GM21390 (cell line): ENCODE data around the gene USP9Y.
A peak's percentile ranks its signal among the peaks of the same experiment; 100 is the strongest.
"Not testable (repeated sequence)": the region's sequence is repeated elsewhere in the genome, so short reads cannot be mapped to it uniquely, and the experiment has no call there.

Source experiments
- ATAC-seq: cut with Tn5 transposase; IDR thresholded peaks from one replicate; pipeline ENCODE4 v1.9.1; 2021; ENCODE audit not compliant: unreplicated experiment

The USP9Y gene

GRCh38 chrY:12701181-12701695, at the start of gene USP9Y:
USP9Y (plus strand) TSS chrY:12701231; CDS start chrY:12709448, 8,217 bp downstream.
- no peak for ATAC-seq

- ATAC-seq, result no peak
Observed at GRCh38 chrY:12651621-12652036, 49.4 kb upstream of the USP9Y start.

- peak; percentile 59 for ATAC-seq
Observed at GRCh38 chrY:12661745-12662681, 39.0 kb upstream of the USP9Y start.

GRCh38 chrY:12662745-12663591, 38.1 kb upstream of the USP9Y start:
- ATAC-seq, result peak; percentile 57

GRCh38 chrY:12663845-12664244, 37.2 kb upstream of the USP9Y start:
- ATAC-seq, result not testable (repeated sequence)

GRCh38 chrY:12678111-12678510, 22.9 kb upstream of the USP9Y start:
- ATAC-seq, result no peak

GRCh38 chrY:12681535-12681934, 19.5 kb upstream of the USP9Y start:
- ATAC-seq, result no peak

GRCh38 chrY:12688337-12688736, 12.7 kb upstream of the USP9Y start:
- no peak for ATAC-seq

GRCh38 chrY:12700087-12700486, 944 bp upstream of the USP9Y start:
- no peak for ATAC-seq

- ATAC-seq, result no peak
Observed at GRCh38 chrY:12702174-12702573, 1.1 kb downstream of the USP9Y start.

- ATAC-seq, result no peak
Observed at GRCh38 chrY:12710460-12710859, 9.4 kb downstream of the USP9Y start.

- no peak for ATAC-seq
Observed at GRCh38 chrY:12715376-12715775, 14.3 kb downstream of the USP9Y start.

GRCh38 chrY:12729746-12730145, 28.7 kb downstream of the USP9Y start:
- no peak for ATAC-seq

GRCh38 chrY:12733625-12734024, 32.6 kb downstream of the USP9Y start:
- peak; percentile 71 for ATAC-seq

- ATAC-seq, result no peak
Observed at GRCh38 chrY:12734051-12734450, 33.0 kb downstream of the USP9Y start.

GRCh38 chrY:12741414-12741813, 40.4 kb downstream of the USP9Y start:
- ATAC-seq, result no peak

- ATAC-seq, result no peak
Observed at GRCh38 chrY:12742725-12743124, 41.7 kb downstream of the USP9Y start.

GRCh38 chrY:12744091-12744490, 43.1 kb downstream of the USP9Y start:
- no peak for ATAC-seq

- ATAC-seq, result no peak
Observed at GRCh38 chrY:12749293-12749692, 48.3 kb downstream of the USP9Y start.

GRCh38 chrY:12752856-12753255, 51.8 kb downstream of the USP9Y start:
- ATAC-seq, result no peak

GRCh38 chrY:12756021-12756420, 55.0 kb downstream of the USP9Y start:
- no peak for ATAC-seq

- ATAC-seq, result no peak
Observed at GRCh38 chrY:12765976-12766375, 64.9 kb downstream of the USP9Y start.
